ENCODE results near the gene ATG101. TPM values are rescaled to one million over a fixed set of nuclear protein-coding genes. Genes with fewer than 3 reads are reported as not detected.

Gene ATG101
- total and polyA plus RNA-seq, 2 of the 13 experiments (the other 11 are each of a cell fraction or from before 2014, with no cell fraction given), result 58.2 to 67.7 TPM

GRCh38 chr12:52023182-52023975 lies 46.4 kb upstream of the ATG101 start (continued):
- TF ChIP-seq ZNF782 (CRISPR knock-in tag; IDR thresholded peaks at IDR 0.05; ENCODE audit: borderline replicate concordance), result 0 out of 2 replicates have a peak, but pooled peaks have one; percentile 12
- peak; percentile 51 for TF ChIP-seq SAP130 (CRISPR knock-in tag; IDR thresholded peaks at IDR 0.05; ENCODE audit: low read depth)
- peak; percentile 89 for TF ChIP-seq ZBTB7A (CRISPR knock-in tag; IDR thresholded peaks at IDR 0.05)
- peak; percentile 28; the same call in 1 of the 2 replicates for TF ChIP-seq ZIK1 (CRISPR knock-in tag; IDR thresholded peaks at IDR 0.05; ENCODE audit: borderline replicate concordance, low read depth)
- no peak for TF ChIP-seq ZNF746 (CRISPR knock-in tag; IDR thresholded peaks at IDR 0.05)
- TF ChIP-seq ERF (CRISPR knock-in tag; IDR thresholded peaks at IDR 0.05), result peak; percentile 41; the same call in 1 of the 2 replicates
- no peak for TF ChIP-seq SP1 (IDR thresholded peaks at IDR 0.05)
- peak; percentile 99 for TF ChIP-seq SP1 (CRISPR knock-in tag; IDR thresholded peaks at IDR 0.05)
- TF ChIP-seq KDM2A (CRISPR knock-in tag; IDR thresholded peaks at IDR 0.05; ENCODE audit: borderline replicate concordance, low read depth), result peak; percentile 41; the same call in 1 of the 2 replicates
- 0 out of 2 replicates have a peak, but pooled peaks have one; percentile 48 for TF ChIP-seq CBFB (CRISPR knock-in tag; IDR thresholded peaks at IDR 0.05)
- no peak for TF ChIP-seq FOXO1 (CRISPR knock-in tag; IDR thresholded peaks at IDR 0.05)
- TF ChIP-seq HES4 (CRISPR knock-in tag; IDR thresholded peaks at IDR 0.05; ENCODE audit: borderline replicate concordance), result 0 out of 2 replicates have a peak, but pooled peaks have one; percentile 32
- 0 out of 2 replicates have a peak, but pooled peaks have one; percentile 43 for TF ChIP-seq ZNF160 (CRISPR knock-in tag; IDR thresholded peaks at IDR 0.05)
- TF ChIP-seq ZNF772 (CRISPR knock-in tag; IDR thresholded peaks at IDR 0.05), result peak; percentile 53; the same call in 1 of the 2 replicates
- TF ChIP-seq ZNF451 (CRISPR knock-in tag; IDR thresholded peaks at IDR 0.05), result peak; percentile 75
- peak; percentile 86 for TF ChIP-seq XRCC5 (optimal IDR thresholded peaks at IDR 0.05; ENCODE audit: low read length)
- TF ChIP-seq TIGD3 (CRISPR knock-in tag; IDR thresholded peaks at IDR 0.05; ENCODE audit: borderline replicate concordance), result no peak
- no peak; the same call in 1 of the 2 replicates for TF ChIP-seq NR0B2 (CRISPR knock-in tag; IDR thresholded peaks at IDR 0.05)
- TF ChIP-seq ZNF747 (CRISPR knock-in tag; IDR thresholded peaks at IDR 0.05; ENCODE audit: borderline replicate concordance), result 0 out of 2 replicates have a peak, but pooled peaks have one; percentile 39
- no peak for TF ChIP-seq NONO (IDR thresholded peaks at IDR 0.05)
- peak; percentile 87 for TF ChIP-seq NONO (CRISPR knock-in tag; conservative IDR thresholded peaks at IDR 0.05)
- peak; percentile 5 for TF ChIP-seq ZFX (CRISPR knock-in tag; IDR thresholded peaks at IDR 0.05; ENCODE audit: low read depth)
- peak; percentile 51; the same call in 1 of the 2 replicates for TF ChIP-seq ZNF501 (CRISPR knock-in tag; IDR thresholded peaks at IDR 0.05)
- TF ChIP-seq EEA1 (CRISPR knock-in tag; IDR thresholded peaks at IDR 0.05; ENCODE audit: borderline replicate concordance), result 0 out of 2 replicates have a peak, but pooled peaks have one; percentile 40
- TF ChIP-seq SRF (IDR thresholded peaks at IDR 0.05; ENCODE audit: low read depth, low read length), result 0 out of 2 replicates have a peak, but pooled peaks have one; percentile 3
- TF ChIP-seq, protein P1, sequence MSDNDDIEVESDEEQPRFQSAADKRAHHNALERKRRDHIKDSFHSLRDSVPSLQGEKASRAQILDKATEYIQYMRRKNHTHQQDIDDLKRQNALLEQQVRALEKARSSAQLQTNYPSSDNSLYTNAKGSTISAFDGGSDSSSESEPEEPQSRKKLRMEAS (IDR thresholded peaks at IDR 0.05), result peak; percentile 47; the same call in 1 of the 2 replicates
- TF ChIP-seq, protein P2, sequence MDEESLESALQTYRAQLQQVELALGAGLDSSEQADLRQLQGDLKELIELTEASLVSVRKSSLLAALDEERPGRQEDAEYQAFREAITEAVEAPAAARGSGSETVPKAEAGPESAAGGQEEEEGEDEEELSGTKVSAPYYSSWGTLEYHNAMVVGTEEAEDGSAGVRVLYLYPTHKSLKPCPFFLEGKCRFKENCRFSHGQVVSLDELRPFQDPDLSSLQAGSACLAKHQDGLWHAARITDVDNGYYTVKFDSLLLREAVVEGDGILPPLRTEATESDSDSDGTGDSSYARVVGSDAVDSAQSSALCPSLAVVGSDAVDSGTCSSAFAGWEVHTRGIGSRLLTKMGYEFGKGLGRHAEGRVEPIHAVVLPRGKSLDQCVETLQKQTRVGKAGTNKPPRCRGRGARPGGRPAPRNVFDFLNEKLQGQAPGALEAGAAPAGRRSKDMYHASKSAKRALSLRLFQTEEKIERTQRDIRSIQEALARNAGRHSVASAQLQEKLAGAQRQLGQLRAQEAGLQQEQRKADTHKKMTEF (CRISPR knock-in tag; IDR thresholded peaks at IDR 0.05), result peak; percentile 61; the same call in 1 of the 2 replicates
- no peak for TF ChIP-seq KDM1A (CRISPR knock-in tag; IDR thresholded peaks at IDR 0.05)
- TF ChIP-seq HNRNPH1 (optimal IDR thresholded peaks at IDR 0.05; ENCODE audit: low read depth, low read length), result no peak

Measured in HepG2 (cell line).